ENCODE measurements around the gene NHLH1. TPM values are rescaled to one million over a fixed set of nuclear protein-coding genes. Genes with fewer than 3 reads are reported as not detected.

NHLH1 gene
- total RNA-seq, 1 experiment from 2014 or later: 0.26 TPM

- Histone ChIP-seq H3K9me3 (ENCODE audit: insufficient read depth, low read depth) (no peaks in the 10 kb centered on the region), H2AFZ (no peak overlapping the region), H3K79me2 (ENCODE audit: low read depth) (peaks cover 32% of the 10 kb centered on the region), H3F3A (ENCODE audit: insufficient read depth, low read depth) (no peaks in the 10 kb centered on the region), H3K4me2 (no peak overlapping the region), H3K9me2 (ENCODE audit: insufficient read depth) (no peaks in the 10 kb centered on the region), H3K27ac (no peak overlapping the region), H3K4me1 (replicated peaks; ENCODE audit: insufficient read depth) (peaks cover 9% of the 10 kb centered on the region), H3K27me3 (ENCODE audit: insufficient read depth, low read depth) (no peaks in the 10 kb centered on the region), H4K20me1 (ENCODE audit: insufficient read depth) (no peaks in the 10 kb centered on the region), H3K36me3 (ENCODE audit: low read depth) (peaks cover 12% of the 10 kb centered on the region; the same call in 1 of the 2 replicates), H3K4me3 (no peak overlapping the region)
- intact Hi-C loops (cut with micrococcal nuclease; ENCODE audit: unreplicated experiment): no loop called here
- TF ChIP-seq EZH2 (IDR thresholded peaks at IDR 0.05; ENCODE audit: low read depth) (no peak), CTCF (conservative IDR thresholded peaks at IDR 0.05) (no peak)
- CTCF ChIA-PET: no interaction called here
- no TSS peak for BruUV-seq (replicated peaks)
- POLR2A ChIA-PET (ENCODE audit: unreplicated experiment): no interaction called here
- DNase-seq: peak in 1 of 2 experiments; percentile 29
Observed at GRCh38 chr1:160346958-160347357, 19.9 kb upstream of the NHLH1 start.

GRCh38 chr1:160351629-160352028, 15.2 kb upstream of the NHLH1 start:
- intact Hi-C loops (cut with micrococcal nuclease; ENCODE audit: unreplicated experiment): no loop called here
- Histone ChIP-seq H3K36me3 (ENCODE audit: low read depth) (peaks cover 20% of the 10 kb centered on the region), H2AFZ (no peak overlapping the region), H3K4me3 (no peak overlapping the region), H3K9me2 (ENCODE audit: insufficient read depth) (no peaks in the 10 kb centered on the region), H3K4me1 (replicated peaks; ENCODE audit: insufficient read depth) (no peaks in the 10 kb centered on the region), H3K79me2 (ENCODE audit: low read depth) (no peaks in the 10 kb centered on the region), H3F3A (ENCODE audit: insufficient read depth, low read depth) (no peaks in the 10 kb centered on the region), H3K9me3 (ENCODE audit: insufficient read depth, low read depth) (no peaks in the 10 kb centered on the region), H3K27me3 (ENCODE audit: insufficient read depth, low read depth) (no peaks in the 10 kb centered on the region), H4K20me1 (ENCODE audit: insufficient read depth) (no peaks in the 10 kb centered on the region), H3K4me2 (no peak overlapping the region), H3K27ac (no peak overlapping the region)
- DNase-seq: peak in 1 of 2 experiments; percentile 9
- CTCF ChIA-PET: no interaction called here
- POLR2A ChIA-PET (ENCODE audit: unreplicated experiment): no interaction called here
- no peak for TF ChIP-seq CTCF (conservative IDR thresholded peaks at IDR 0.05)
- TF ChIP-seq EZH2 (IDR thresholded peaks at IDR 0.05; ENCODE audit: low read depth): no peak
- BruUV-seq (replicated peaks): no TSS peak

- Histone ChIP-seq H3K36me3 (ENCODE audit: low read depth) (peaks cover 17% of the 10 kb centered on the region), H3K9me3 (ENCODE audit: insufficient read depth, low read depth) (no peaks in the 10 kb centered on the region), H2AFZ (no peak overlapping the region), H4K20me1 (ENCODE audit: insufficient read depth) (no peaks in the 10 kb centered on the region), H3K27ac (no peak overlapping the region), H3K79me2 (ENCODE audit: low read depth) (no peaks in the 10 kb centered on the region), H3K4me1 (replicated peaks; ENCODE audit: insufficient read depth) (no peaks in the 10 kb centered on the region), H3K4me3 (no peak overlapping the region), H3K4me2 (no peak overlapping the region), H3F3A (ENCODE audit: insufficient read depth, low read depth) (no peaks in the 10 kb centered on the region), H3K27me3 (ENCODE audit: insufficient read depth, low read depth) (no peaks in the 10 kb centered on the region), H3K9me2 (ENCODE audit: insufficient read depth) (no peaks in the 10 kb centered on the region)
- CTCF ChIA-PET: no interaction called here
- TF ChIP-seq EZH2 (IDR thresholded peaks at IDR 0.05; ENCODE audit: low read depth): no peak
- no peak for TF ChIP-seq CTCF (conservative IDR thresholded peaks at IDR 0.05)
- POLR2A ChIA-PET (ENCODE audit: unreplicated experiment): no interaction called here
- peak in 1 of 2 experiments; percentile 4 for DNase-seq
- intact Hi-C loops (cut with micrococcal nuclease; ENCODE audit: unreplicated experiment): no loop called here
- no TSS peak for BruUV-seq (replicated peaks)
Observed at GRCh38 chr1:160352555-160352954, 14.3 kb upstream of the NHLH1 start.

Measured in PC-9 (cell line).